ENCODE measurements around the gene DUSP2.

The DUSP2 gene

DNA sequence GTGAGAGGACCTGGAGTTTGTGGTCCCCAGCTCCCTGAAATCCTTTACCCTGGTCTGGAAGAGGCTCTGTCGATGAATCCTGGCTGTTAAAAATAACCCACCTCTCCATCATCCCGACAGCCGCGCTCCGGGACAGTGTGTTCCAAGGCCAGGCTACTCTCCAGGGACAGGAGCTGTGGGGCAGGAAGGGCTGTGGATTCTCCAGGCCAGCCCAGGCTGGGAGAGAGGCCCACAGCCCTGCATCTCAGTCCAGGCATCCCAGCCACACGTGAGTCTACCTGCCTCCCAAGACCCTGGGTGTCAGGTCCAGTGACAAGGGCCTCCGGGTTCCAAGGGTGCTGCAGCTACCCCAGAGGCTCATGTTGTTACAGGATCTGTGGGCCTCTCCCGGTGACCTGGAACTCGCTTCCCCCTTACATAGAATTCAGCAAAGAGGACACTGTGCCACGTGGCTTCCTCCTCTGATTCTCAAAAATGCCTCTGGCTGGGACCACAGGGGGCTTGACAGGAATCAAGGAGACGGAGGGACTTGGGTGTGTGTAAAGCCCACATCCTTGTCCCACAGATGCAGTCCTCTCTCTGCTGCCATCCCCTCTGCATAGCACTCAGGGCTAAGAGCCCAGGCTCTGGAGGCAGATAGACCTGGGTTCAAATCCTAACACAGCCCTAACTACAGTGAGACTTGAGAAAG, 46.2 kb downstream of the DUSP2 start:
- no peak for DNase-seq

DNA sequence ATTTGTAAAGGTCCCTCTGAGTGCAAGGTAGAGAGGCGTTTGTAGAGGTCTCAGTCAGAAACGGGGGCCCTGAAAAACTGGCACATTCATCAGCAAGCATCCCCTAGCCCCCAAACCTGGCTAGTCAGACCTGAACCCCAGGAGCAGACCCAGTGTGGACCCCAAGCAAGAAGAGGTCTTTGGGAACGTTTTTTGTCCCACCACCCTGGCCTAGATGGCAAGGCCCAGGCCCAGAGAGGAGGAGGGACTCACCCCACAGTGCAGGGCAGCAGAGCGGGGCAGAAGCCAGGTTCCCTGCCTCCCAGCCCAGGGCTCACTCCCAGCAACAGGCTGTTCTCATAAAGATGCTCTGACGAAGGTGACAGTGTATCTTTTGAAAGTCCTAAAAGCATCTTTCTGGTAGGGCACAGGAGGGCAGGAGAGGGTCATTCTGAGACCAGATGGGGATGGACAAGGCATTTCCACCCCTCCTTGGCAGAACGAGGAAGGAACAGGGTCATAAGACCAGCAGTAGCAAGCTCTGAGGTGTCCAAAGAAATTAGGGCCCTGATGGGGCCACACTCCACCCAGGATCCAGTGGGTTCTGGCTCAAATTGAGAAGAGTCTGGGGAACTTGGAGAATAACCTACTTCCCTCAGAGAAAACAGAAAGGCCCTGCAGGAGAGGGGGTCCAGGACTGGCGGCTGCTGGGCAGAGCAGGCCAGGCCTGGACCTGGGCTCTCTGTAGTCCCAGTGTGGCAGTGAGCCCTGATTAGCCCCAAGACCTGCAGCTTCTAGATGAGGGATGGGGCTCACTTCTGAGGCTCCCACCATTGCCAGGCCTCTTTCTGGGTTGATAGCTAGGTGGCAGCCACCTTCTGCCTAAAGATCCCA, 47.1 kb downstream of the DUSP2 start:
- DNase-seq = no peak

DNA sequence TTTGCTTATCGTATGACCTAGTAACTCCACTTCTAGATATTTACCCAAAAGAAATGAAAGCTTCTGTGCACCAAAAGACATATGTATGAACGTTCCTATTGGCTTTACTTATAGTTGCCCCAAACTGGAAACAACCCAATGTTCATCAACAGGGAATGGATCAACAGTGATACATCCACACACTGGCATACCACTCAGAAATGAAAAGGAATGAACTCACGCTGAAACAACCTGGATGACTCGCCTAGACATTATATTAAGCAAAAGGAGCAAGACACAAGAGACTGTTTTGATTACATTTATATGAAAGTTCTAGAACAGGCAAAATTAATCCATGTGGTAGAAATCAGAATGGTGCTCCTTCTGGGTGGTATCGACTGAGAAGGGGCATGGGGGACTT, 47.8 kb downstream of the DUSP2 start:
- DNase-seq = no peak

DNA sequence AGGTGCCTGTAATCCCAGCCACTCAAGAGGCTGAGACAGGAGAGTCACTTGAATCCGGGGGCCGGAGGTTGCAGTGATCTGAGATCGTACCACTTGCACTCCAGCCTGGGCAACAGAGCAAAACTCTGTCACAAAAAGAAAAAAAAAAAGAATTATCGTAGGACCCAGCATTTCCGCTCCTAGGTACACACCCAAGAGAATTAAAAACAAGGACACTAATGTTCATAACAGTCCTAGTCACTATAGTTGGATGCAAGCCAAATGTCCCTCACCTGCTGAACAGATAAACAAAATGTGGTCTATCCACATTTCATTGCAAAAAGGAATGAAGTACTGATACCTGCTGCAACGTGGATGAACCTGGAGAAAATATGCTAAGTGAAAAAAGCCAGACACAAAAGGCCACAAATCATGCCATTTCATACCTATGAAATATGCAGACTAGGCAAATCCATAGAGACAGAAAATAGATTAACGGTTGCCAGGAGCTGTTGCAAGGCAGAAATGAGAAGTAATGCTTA, 50.1 kb downstream of the DUSP2 start:
- DNase-seq = no peak

DNA sequence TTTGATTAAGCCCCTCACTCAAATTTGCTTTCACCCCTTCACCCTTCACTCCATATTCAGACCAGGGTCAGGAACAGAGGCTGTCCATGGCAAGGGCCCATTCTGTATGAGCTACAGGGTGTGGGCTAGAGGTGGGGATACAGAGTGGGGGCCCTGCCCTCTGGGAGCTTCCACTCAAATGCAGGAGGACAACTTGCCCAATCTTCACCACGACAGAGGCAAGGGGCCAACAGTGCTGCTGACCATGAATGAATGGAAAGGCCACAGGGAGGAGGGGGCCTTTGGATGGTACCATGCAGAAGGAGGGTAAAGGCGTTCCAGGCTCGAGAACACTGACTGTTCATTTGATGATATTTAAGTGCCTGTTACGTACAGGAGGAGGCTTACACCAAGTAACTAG, 51.7 kb downstream of the DUSP2 start:
- DNase-seq = no peak

Data from CD4-positive, alpha-beta T cell treated with Interleukin-1 beta for 1 hour (primary cell).